ENCODE results near the gene RB1. TPM values are rescaled to one million over a fixed set of nuclear protein-coding genes. Genes with fewer than 3 reads are reported as not detected.

The RB1 gene
- total RNA-seq, 1 experiment from 2014 or later = 18.8 TPM

GRCh38 chr13:48297131-48297786, 6.3 kb upstream of the RB1 start:
- no peak overlapping the region for H3K4me3 Mint-ChIP-seq
- ChIA-PET POLR2A (no interaction called here), CTCF (no interaction called here)
- no peak overlapping the region for H3K27ac Mint-ChIP-seq
- TF ChIP-seq ZNF232 (CRISPR knock-in tag; IDR thresholded peaks at IDR 0.05) (no peak), IRF2 (CRISPR knock-in tag; IDR thresholded peaks at IDR 0.05; ENCODE audit: borderline replicate concordance, low read depth) (no peak), CREB1 (CRISPR knock-in tag; IDR thresholded peaks at IDR 0.05) (no peak), SP1 (CRISPR knock-in tag; conservative IDR thresholded peaks at IDR 0.05) (no peak), ATF2 (CRISPR knock-in tag; IDR thresholded peaks at IDR 0.05; ENCODE audit: borderline replicate concordance, low read depth) (no peak), ZNF671 (CRISPR knock-in tag; IDR thresholded peaks at IDR 0.05) (no peak), MXD4 (CRISPR knock-in tag; IDR thresholded peaks at IDR 0.05; ENCODE audit: borderline replicate concordance) (no peak), IRF1 (CRISPR knock-in tag; IDR thresholded peaks at IDR 0.05) (no peak), ARID4B (CRISPR knock-in tag; IDR thresholded peaks at IDR 0.05; ENCODE audit: borderline replicate concordance) (no peak), NFE2L1 (CRISPR knock-in tag; IDR thresholded peaks at IDR 0.05) (no peak)
- TF ChIP-seq, protein P1, sequence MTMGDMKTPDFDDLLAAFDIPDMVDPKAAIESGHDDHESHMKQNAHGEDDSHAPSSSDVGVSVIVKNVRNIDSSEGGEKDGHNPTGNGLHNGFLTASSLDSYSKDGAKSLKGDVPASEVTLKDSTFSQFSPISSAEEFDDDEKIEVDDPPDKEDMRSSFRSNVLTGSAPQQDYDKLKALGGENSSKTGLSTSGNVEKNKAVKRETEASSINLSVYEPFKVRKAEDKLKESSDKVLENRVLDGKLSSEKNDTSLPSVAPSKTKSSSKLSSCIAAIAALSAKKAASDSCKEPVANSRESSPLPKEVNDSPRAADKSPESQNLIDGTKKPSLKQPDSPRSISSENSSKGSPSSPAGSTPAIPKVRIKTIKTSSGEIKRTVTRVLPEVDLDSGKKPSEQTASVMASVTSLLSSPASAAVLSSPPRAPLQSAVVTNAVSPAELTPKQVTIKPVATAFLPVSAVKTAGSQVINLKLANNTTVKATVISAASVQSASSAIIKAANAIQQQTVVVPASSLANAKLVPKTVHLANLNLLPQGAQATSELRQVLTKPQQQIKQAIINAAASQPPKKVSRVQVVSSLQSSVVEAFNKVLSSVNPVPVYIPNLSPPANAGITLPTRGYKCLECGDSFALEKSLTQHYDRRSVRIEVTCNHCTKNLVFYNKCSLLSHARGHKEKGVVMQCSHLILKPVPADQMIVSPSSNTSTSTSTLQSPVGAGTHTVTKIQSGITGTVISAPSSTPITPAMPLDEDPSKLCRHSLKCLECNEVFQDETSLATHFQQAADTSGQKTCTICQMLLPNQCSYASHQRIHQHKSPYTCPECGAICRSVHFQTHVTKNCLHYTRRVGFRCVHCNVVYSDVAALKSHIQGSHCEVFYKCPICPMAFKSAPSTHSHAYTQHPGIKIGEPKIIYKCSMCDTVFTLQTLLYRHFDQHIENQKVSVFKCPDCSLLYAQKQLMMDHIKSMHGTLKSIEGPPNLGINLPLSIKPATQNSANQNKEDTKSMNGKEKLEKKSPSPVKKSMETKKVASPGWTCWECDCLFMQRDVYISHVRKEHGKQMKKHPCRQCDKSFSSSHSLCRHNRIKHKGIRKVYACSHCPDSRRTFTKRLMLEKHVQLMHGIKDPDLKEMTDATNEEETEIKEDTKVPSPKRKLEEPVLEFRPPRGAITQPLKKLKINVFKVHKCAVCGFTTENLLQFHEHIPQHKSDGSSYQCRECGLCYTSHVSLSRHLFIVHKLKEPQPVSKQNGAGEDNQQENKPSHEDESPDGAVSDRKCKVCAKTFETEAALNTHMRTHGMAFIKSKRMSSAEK (CRISPR knock-in tag; IDR thresholded peaks at IDR 0.05; ENCODE audit: borderline replicate concordance) = no peak
- TF ChIP-seq, protein P2, sequence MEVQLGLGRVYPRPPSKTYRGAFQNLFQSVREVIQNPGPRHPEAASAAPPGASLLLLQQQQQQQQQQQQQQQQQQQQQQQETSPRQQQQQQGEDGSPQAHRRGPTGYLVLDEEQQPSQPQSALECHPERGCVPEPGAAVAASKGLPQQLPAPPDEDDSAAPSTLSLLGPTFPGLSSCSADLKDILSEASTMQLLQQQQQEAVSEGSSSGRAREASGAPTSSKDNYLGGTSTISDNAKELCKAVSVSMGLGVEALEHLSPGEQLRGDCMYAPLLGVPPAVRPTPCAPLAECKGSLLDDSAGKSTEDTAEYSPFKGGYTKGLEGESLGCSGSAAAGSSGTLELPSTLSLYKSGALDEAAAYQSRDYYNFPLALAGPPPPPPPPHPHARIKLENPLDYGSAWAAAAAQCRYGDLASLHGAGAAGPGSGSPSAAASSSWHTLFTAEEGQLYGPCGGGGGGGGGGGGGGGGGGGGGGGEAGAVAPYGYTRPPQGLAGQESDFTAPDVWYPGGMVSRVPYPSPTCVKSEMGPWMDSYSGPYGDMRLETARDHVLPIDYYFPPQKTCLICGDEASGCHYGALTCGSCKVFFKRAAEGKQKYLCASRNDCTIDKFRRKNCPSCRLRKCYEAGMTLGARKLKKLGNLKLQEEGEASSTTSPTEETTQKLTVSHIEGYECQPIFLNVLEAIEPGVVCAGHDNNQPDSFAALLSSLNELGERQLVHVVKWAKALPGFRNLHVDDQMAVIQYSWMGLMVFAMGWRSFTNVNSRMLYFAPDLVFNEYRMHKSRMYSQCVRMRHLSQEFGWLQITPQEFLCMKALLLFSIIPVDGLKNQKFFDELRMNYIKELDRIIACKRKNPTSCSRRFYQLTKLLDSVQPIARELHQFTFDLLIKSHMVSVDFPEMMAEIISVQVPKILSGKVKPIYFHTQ (CRISPR knock-in tag; IDR thresholded peaks at IDR 0.05) = no peak
- no peaks in the 10 kb centered on the region for H3K9me3 Mint-ChIP-seq
- H3K4me1 Mint-ChIP-seq = peaks cover 5% of the 10 kb centered on the region; the same call in 1 of the 2 replicates
- no peaks in the 10 kb centered on the region for H3K36me3 Mint-ChIP-seq
- DNase-seq (ENCODE audit: low spot score) (no peak), ATAC-seq (no peak)
- H3K27me3 Mint-ChIP-seq (ENCODE audit: low read depth) = no peaks in the 10 kb centered on the region
